OCI-M2 (cell line): ENCODE results near the gene TJP2.

Source experiments
- DNase-seq: peaks from one replicate; lab custom pipeline; 2025; ENCODE audit not compliant: unreplicated experiment; lab: John Stamatoyannopoulos, UW

Gene TJP2

GRCh38 chr9:69190086-69190862 lies 16.2 kb downstream of the TJP2 start:
- no peak for DNase-seq

GRCh38 chr9:69190863-69191181 lies 16.7 kb downstream of the TJP2 start:
- DNase-seq, result no peak

- no peak for DNase-seq
Measured at GRCh38 chr9:69191231-69191630, 17.2 kb downstream of the TJP2 start.

- no peak for DNase-seq
Measured at GRCh38 chr9:69192214-69192613, 18.1 kb downstream of the TJP2 start.

- no peak for DNase-seq
Measured at GRCh38 chr9:69193685-69194032, 19.6 kb downstream of the TJP2 start.

GRCh38 chr9:69194702-69195418 lies 20.8 kb downstream of the TJP2 start:
- no peak for DNase-seq

- no peak for DNase-seq
Measured at GRCh38 chr9:69195668-69196067, 21.6 kb downstream of the TJP2 start.

GRCh38 chr9:69197687-69198086 lies 23.6 kb downstream of the TJP2 start:
- DNase-seq, result no peak

- DNase-seq, result no peak
Measured at GRCh38 chr9:69198521-69199220, 24.6 kb downstream of the TJP2 start.

- no peak for DNase-seq
Measured at GRCh38 chr9:69199769-69200470, 25.8 kb downstream of the TJP2 start.

GRCh38 chr9:69202556-69202955 lies 28.5 kb downstream of the TJP2 start:
- no peak for DNase-seq

- DNase-seq, result no peak
Measured at GRCh38 chr9:69204326-69204725, 30.2 kb downstream of the TJP2 start.

GRCh38 chr9:69204849-69205248 lies 30.8 kb downstream of the TJP2 start:
- DNase-seq, result no peak

- no peak for DNase-seq
Measured at GRCh38 chr9:69206047-69206446, 32.0 kb downstream of the TJP2 start.

- no peak for DNase-seq
Measured at GRCh38 chr9:69207503-69207902, 33.4 kb downstream of the TJP2 start.

- no peak for DNase-seq
Measured at GRCh38 chr9:69211424-69212036, 37.5 kb downstream of the TJP2 start.

- no peak for DNase-seq
Measured at GRCh38 chr9:69213647-69214046, 39.6 kb downstream of the TJP2 start.

GRCh38 chr9:69214939-69215338 lies 40.9 kb downstream of the TJP2 start:
- DNase-seq, result no peak

GRCh38 chr9:69215774-69216485 lies 41.9 kb downstream of the TJP2 start:
- DNase-seq, result peak; percentile 63

GRCh38 chr9:69218166-69218565 lies 44.1 kb downstream of the TJP2 start:
- no peak for DNase-seq

- DNase-seq, result no peak
Measured at GRCh38 chr9:69221036-69221435, 47.0 kb downstream of the TJP2 start.
